ENCODE data around the gene OR10H1.

DNA sequence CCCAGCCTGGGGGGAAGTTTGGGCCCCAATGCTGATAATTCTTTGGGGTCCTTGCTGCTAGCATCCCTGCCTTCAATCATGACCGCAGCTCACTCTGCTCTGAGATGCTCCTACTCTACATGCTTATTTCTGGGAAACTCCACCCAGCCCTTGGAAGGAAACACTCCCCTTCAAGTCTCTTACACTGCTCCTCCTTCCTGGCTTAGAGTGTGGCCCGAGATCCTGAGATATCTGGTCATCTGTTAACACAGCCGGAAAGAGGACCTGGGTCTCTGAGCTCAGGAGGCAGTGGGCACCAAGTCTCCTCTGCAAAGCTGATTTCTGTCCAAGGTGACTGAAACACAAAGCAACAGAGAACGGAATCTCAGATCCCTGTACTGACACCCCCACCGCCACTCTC is 49.4 kb upstream of the OR10H1 start:
- TF ChIP-seq BACH2 (CRISPR knock-in tag; IDR thresholded peaks at IDR 0.05; ENCODE audit: borderline replicate concordance), result no peak
- TF ChIP-seq ZFP3 (CRISPR knock-in tag; IDR thresholded peaks at IDR 0.05), result no peak
- TF ChIP-seq, protein P1, sequence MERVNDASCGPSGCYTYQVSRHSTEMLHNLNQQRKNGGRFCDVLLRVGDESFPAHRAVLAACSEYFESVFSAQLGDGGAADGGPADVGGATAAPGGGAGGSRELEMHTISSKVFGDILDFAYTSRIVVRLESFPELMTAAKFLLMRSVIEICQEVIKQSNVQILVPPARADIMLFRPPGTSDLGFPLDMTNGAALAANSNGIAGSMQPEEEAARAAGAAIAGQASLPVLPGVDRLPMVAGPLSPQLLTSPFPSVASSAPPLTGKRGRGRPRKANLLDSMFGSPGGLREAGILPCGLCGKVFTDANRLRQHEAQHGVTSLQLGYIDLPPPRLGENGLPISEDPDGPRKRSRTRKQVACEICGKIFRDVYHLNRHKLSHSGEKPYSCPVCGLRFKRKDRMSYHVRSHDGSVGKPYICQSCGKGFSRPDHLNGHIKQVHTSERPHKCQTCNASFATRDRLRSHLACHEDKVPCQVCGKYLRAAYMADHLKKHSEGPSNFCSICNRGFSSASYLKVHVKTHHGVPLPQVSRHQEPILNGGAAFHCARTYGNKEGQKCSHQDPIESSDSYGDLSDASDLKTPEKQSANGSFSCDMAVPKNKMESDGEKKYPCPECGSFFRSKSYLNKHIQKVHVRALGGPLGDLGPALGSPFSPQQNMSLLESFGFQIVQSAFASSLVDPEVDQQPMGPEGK (CRISPR knock-in tag; IDR thresholded peaks at IDR 0.05; ENCODE audit: borderline replicate concordance), result no peak
- no peak for TF ChIP-seq RARB (CRISPR knock-in tag; IDR thresholded peaks at IDR 0.05)
- TF ChIP-seq ARNTL (CRISPR knock-in tag; IDR thresholded peaks at IDR 0.05; ENCODE audit: borderline replicate concordance, low read depth), result no peak
- TF ChIP-seq OSR1 (CRISPR knock-in tag; IDR thresholded peaks at IDR 0.05), result no peak
- no peak for TF ChIP-seq PPARA (CRISPR knock-in tag; IDR thresholded peaks at IDR 0.05; ENCODE audit: borderline replicate concordance)
- no peak for TF ChIP-seq ZFP30 (CRISPR knock-in tag; IDR thresholded peaks at IDR 0.05)
- TF ChIP-seq, protein P2, sequence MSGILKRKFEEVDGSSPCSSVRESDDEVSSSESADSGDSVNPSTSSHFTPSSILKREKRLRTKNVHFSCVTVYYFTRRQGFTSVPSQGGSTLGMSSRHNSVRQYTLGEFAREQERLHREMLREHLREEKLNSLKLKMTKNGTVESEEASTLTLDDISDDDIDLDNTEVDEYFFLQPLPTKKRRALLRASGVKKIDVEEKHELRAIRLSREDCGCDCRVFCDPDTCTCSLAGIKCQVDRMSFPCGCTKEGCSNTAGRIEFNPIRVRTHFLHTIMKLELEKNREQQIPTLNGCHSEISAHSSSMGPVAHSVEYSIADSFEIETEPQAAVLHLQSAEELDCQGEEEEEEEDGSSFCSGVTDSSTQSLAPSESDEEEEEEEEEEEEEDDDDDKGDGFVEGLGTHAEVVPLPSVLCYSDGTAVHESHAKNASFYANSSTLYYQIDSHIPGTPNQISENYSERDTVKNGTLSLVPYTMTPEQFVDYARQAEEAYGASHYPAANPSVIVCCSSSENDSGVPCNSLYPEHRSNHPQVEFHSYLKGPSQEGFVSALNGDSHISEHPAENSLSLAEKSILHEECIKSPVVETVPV (CRISPR knock-in tag; IDR thresholded peaks at IDR 0.05), result no peak
- TF ChIP-seq ISL1 (CRISPR knock-in tag; IDR thresholded peaks at IDR 0.05), result no peak
- TF ChIP-seq GLIS3 (CRISPR knock-in tag; IDR thresholded peaks at IDR 0.05), result no peak
- no peak for TF ChIP-seq ESRRG (CRISPR knock-in tag; IDR thresholded peaks at IDR 0.05)
- TF ChIP-seq CSDC2 (CRISPR knock-in tag; IDR thresholded peaks at IDR 0.05), result no peak
- TF ChIP-seq ZNF8 (CRISPR knock-in tag; IDR thresholded peaks at IDR 0.05), result no peak
